Panc1 (cell line): ENCODE data around the gene COPB1. TPM values are rescaled to one million over a fixed set of nuclear protein-coding genes. Genes with fewer than 3 reads are reported as not detected.

ENCODE experiments used
- ATAC-seq: fragments of 200-7000 bp; cut with Tn5 transposase; 2 replicates; pipeline ENCODE4 v1.9.1; 2020; ENCODE audit warnings: mild to moderate bottlenecking, moderate library complexity
- BruUV-seq: library from RNA; stranded (reverse); fragments of 400-500 nt; replicated peaks from 2 replicates; lab custom pipeline; 2021; lab: Mats Ljungman, UMichigan
- CTCF ChIA-PET: fragments of 300-600 bp; sonication (Branson Sonifier 250); formaldehyde crosslinking; loops from one replicate; lab custom pipeline; 2022; ENCODE audit warnings: antibody characterized with exemption; lab: Charles Lee
- POLR2A ChIA-PET: fragments of 300-600 bp; sonication (Branson Sonifier 250); formaldehyde crosslinking; loops from one replicate; lab custom pipeline; 2022; ENCODE audit warnings: antibody characterized with exemption; lab: Charles Lee
- DNase-seq: peaks from one replicate; pipeline ENCODE4 v3.0.0-alpha.2; 2010; ENCODE audit warnings: low read depth, low spot score
- H3K27ac ChIP-seq: 2 replicates; pipeline ENCODE4 v1.5.1; 2011; ENCODE audit warnings: mild to moderate bottlenecking, low read length, inconsistent platforms
- H3K27me3 ChIP-seq: fragments of 200-500 bp; sonication (Bioruptor generic); 2 replicates; pipeline ENCODE4 v1.6.0; 2014; ENCODE audit warnings: low read length, inconsistent platforms; ENCODE audit not compliant: control insufficient read depth, insufficient read depth
- H3K36me3 ChIP-seq: fragments of 200-500 bp; sonication (Bioruptor generic); 2 replicates; pipeline ENCODE4 v1.5.1; 2014; ENCODE audit warnings: inconsistent platforms, mild to moderate bottlenecking, low read length, moderate library complexity; ENCODE audit not compliant: control insufficient read depth, insufficient read depth
- H3K4me1 ChIP-seq: 2 replicates; pipeline ENCODE4 v1.5.1; 2011; ENCODE audit warnings: inconsistent platforms, mild to moderate bottlenecking, low read length, moderate library complexity; ENCODE audit not compliant: control insufficient read depth, insufficient read depth
- H3K4me3 ChIP-seq, 2 experiments: 2 replicates each; pipeline ENCODE4 v1.5.1; 2011 to 2012; ENCODE audit warnings: low read depth in 2 of 2, low read length in 2 of 2, mild to moderate bottlenecking in 2 of 2, inconsistent platforms in 1 of 2, moderate library complexity in 1 of 2
- H3K9me3 ChIP-seq: fragments of 200-500 bp; sonication (Bioruptor generic); 2 replicates; pipeline ENCODE4 v1.5.1; 2014; ENCODE audit warnings: low read depth, mild to moderate bottlenecking, inconsistent platforms, low read length, moderate library complexity; ENCODE audit not compliant: control insufficient read depth, insufficient read depth
- POLR2AphosphoS5 ChIP-seq: IDR thresholded peaks from 2 replicates; pipeline ENCODE4 v1.6.1; 2012; ENCODE audit warnings: mild to moderate bottlenecking, low read depth, low read length, moderate library complexity
- SIN3A ChIP-seq: IDR thresholded peaks from 2 replicates; pipeline ENCODE4 v1.6.1; 2012; ENCODE audit warnings: low read depth, mild to moderate bottlenecking, low read length, moderate library complexity, borderline replicate concordance; ENCODE audit not compliant: insufficient read depth
- TCF7L2 ChIP-seq: IDR thresholded peaks from 2 replicates; pipeline ENCODE4 v1.6.1; 2011; ENCODE audit warnings: mild to moderate bottlenecking, low read depth, low read length, inconsistent platforms
- in situ Hi-C: cut with HindIII; loops from 2 replicates; pipeline ENCODE4 v1.10.0; 2016; ENCODE audit warnings: low sequenced_read_pairs, low pct_unique_long_range_greater_than_20kb
- intact Hi-C: fragments of 100-400 bp; cut with micrococcal nuclease; formaldehyde crosslinking; loops from one replicate; pipeline ENCODE4 v1.10.0; 2022; ENCODE audit not compliant: unreplicated experiment
- total RNA-seq: library from RNA; stranded (reverse); gene quantifications from one replicate; pipeline ENCODE4 v1.2.1, GENCODE V29; 2021; ENCODE audit not compliant: unreplicated experiment
- TF ChIP-seq, protein P1 (sequence below): fragments of 450-650 bp; IDR thresholded peaks from 2 replicates; pipeline ENCODE4 v1.5.1; 2017; ENCODE audit warnings: mild to moderate bottlenecking
- TF ChIP-seq, protein P2 (sequence below), 2 experiments: IDR thresholded peaks; 2 replicates each; pipeline ENCODE4 v1.6.1; 2011 to 2012; ENCODE audit warnings: low read depth in 2 of 2, control low read depth in 1 of 2, low read length in 1 of 2, mild to moderate bottlenecking in 1 of 2, moderate library complexity in 1 of 2; ENCODE audit not compliant: insufficient read depth in 1 of 2

Gene COPB1
- total RNA-seq, 1 experiment from 2014 or later, result 123 TPM

DNA sequence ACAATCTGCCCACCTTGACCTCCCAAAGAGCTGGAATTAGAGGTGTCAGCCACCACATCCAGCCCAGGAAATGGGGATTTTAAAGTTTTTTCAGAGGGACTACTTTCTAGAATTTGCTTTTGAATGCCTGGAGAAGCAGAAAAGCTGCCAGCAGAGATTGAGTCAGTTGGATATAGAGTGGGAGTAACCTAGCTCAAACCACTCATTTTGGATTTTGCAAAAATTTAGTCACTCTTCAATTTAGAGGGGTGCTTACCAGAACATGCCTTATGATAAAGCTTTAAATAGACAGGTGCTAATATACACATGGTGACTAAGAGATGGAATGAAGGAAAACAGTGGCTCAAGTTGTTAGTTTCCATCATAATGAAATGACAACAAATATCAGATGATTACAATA lies 47.1 kb upstream of the COPB1 start:
- Histone ChIP-seq H3K4me1 (no peaks in the 10 kb centered on the region), H3K36me3 (no peaks in the 10 kb centered on the region), H3K4me3 (no peak overlapping the region), H3K27me3 (no peaks in the 10 kb centered on the region), H3K27ac (no peak overlapping the region), H3K9me3 (no peaks in the 10 kb centered on the region)
- DNase-seq (no peak), ATAC-seq (no peak)
- intact Hi-C loops, result no loop called here
- ChIA-PET POLR2A (no interaction called here), CTCF (no interaction called here)
- TF ChIP-seq TCF7L2, result no peak
- TF ChIP-seq SIN3A, result no peak
- TF ChIP-seq, protein P1, sequence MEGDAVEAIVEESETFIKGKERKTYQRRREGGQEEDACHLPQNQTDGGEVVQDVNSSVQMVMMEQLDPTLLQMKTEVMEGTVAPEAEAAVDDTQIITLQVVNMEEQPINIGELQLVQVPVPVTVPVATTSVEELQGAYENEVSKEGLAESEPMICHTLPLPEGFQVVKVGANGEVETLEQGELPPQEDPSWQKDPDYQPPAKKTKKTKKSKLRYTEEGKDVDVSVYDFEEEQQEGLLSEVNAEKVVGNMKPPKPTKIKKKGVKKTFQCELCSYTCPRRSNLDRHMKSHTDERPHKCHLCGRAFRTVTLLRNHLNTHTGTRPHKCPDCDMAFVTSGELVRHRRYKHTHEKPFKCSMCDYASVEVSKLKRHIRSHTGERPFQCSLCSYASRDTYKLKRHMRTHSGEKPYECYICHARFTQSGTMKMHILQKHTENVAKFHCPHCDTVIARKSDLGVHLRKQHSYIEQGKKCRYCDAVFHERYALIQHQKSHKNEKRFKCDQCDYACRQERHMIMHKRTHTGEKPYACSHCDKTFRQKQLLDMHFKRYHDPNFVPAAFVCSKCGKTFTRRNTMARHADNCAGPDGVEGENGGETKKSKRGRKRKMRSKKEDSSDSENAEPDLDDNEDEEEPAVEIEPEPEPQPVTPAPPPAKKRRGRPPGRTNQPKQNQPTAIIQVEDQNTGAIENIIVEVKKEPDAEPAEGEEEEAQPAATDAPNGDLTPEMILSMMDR, result no peak
- TF ChIP-seq POLR2AphosphoS5, result no peak
- TF ChIP-seq, protein P2, sequence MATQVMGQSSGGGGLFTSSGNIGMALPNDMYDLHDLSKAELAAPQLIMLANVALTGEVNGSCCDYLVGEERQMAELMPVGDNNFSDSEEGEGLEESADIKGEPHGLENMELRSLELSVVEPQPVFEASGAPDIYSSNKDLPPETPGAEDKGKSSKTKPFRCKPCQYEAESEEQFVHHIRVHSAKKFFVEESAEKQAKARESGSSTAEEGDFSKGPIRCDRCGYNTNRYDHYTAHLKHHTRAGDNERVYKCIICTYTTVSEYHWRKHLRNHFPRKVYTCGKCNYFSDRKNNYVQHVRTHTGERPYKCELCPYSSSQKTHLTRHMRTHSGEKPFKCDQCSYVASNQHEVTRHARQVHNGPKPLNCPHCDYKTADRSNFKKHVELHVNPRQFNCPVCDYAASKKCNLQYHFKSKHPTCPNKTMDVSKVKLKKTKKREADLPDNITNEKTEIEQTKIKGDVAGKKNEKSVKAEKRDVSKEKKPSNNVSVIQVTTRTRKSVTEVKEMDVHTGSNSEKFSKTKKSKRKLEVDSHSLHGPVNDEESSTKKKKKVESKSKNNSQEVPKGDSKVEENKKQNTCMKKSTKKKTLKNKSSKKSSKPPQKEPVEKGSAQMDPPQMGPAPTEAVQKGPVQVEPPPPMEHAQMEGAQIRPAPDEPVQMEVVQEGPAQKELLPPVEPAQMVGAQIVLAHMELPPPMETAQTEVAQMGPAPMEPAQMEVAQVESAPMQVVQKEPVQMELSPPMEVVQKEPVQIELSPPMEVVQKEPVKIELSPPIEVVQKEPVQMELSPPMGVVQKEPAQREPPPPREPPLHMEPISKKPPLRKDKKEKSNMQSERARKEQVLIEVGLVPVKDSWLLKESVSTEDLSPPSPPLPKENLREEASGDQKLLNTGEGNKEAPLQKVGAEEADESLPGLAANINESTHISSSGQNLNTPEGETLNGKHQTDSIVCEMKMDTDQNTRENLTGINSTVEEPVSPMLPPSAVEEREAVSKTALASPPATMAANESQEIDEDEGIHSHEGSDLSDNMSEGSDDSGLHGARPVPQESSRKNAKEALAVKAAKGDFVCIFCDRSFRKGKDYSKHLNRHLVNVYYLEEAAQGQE (IDR thresholded peaks at IDR 0.05; ENCODE audit: insufficient read depth in 1 of 2, low read depth in 2 of 2, low read length in 1 of 2), result no peak
- BruUV-seq, result no TSS peak
- in situ Hi-C loops, result no loop called here

DNA sequence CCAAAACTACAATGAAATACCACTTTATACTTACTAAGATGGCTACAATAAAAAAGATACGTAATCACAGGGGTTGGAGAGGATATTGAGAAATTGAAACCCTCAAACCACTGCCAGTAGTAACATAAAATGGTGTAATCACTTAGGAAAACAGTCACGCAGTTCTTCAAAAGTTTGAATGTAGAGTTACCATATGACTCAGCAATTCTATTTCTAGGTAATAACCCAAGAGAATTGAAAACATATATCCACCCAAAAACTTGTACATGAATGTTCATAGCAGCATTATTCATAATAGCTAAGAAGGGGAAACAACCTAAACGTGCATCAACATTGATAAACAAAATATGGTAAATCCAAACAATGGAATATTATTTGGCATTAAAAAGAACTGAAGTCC lies 45.0 kb upstream of the COPB1 start:
- no peaks in the 10 kb centered on the region for H3K9me3 ChIP-seq
- in situ Hi-C loops, result no loop called here

More for the DNA sequence above, 45.0 kb upstream of the COPB1 start:
- ATAC-seq, result no peak
- Histone ChIP-seq H3K4me1 (no peaks in the 10 kb centered on the region), H3K27ac (no peak overlapping the region), H3K27me3 (no peaks in the 10 kb centered on the region), H3K36me3 (no peaks in the 10 kb centered on the region), H3K4me3 (no peak overlapping the region)
- TF ChIP-seq TCF7L2, result no peak
- TF ChIP-seq SIN3A, result no peak
- TF ChIP-seq, protein P2 (IDR thresholded peaks at IDR 0.05; ENCODE audit: insufficient read depth in 1 of 2, low read depth in 2 of 2, low read length in 1 of 2), result no peak
- no peak for TF ChIP-seq POLR2AphosphoS5
- TF ChIP-seq, protein P1, result no peak
- no TSS peak for BruUV-seq
- ChIA-PET CTCF (no interaction called here), POLR2A (no interaction called here)
- no peak for DNase-seq
- intact Hi-C loops, result no loop called here
